ENCODE data around the gene SYT1.
A peak's percentile ranks its signal among the peaks of the same experiment; 100 is the strongest.
"Not testable (repeated sequence)": the region's sequence is repeated elsewhere in the genome, so short reads cannot be mapped to it uniquely, and the experiment has no call there.

The SYT1 gene

DNA sequence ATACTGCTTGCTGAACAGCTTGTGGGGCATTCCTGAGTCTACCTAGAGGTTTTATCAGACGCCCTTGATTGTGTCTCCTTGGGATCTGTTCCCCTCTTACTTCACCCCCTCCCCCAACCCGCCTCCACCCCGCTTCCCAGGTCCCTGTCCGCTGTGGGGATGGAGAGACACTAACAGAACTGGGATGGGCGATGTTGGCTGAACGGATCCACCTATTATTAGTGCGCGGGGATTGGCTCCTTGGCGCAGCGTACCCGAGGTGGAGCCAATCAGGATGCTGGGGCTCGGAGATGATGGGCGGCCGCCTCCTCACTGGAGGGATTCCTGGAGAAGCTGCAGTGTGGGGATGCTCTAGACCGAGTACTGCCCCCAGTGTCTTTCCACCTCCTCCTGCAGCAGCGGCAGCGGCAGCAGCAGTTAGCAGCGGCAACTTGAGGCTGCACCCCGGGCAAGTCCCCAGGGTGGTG is at the start of gene SYT1:
Gene SYT1, plus strand, starts transcription at position 372 of the 467 bp plus-strand sequence.
- peak; percentile 98 for DNase-seq

DNA sequence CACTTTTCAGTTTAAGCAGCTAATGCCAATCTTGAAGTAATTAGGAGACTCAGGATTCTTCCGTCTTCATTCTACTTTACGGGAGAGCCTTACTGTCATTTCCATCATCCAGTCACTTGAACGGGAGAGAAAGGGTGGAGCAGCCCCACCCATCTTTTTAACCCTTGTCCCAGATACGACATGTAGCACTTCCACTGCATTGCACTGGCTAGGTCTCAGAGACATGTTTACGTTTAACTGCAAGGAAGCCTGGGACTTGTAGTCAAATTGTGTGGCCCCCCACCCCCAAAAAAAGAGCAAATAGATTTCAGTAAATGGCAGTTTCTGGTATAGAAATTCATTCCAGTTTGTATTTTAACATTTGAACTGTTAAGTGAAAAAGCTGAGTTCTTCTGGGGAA is 46.1 kb upstream of the SYT1 start:
- DNase-seq, result no peak

DNA sequence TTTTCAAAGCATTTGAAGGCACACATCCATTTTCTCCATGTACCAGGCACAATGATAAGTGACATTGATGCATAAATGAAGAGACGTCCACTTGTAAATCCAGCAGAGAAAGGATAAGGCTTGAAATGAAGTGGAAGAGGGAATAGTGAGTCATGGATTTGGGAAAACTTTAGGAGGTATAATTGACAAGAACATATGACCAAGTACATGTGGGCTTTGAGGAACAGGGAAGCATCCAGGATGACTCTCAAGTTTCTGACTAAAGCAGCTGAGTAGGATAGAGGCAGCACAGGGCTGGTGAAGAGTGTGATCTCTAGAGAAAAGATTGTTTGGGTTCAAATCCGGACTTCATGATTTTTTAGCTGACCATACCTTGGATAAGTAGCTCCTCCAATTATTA is 43.6 kb upstream of the SYT1 start:
- no peak for DNase-seq

DNA sequence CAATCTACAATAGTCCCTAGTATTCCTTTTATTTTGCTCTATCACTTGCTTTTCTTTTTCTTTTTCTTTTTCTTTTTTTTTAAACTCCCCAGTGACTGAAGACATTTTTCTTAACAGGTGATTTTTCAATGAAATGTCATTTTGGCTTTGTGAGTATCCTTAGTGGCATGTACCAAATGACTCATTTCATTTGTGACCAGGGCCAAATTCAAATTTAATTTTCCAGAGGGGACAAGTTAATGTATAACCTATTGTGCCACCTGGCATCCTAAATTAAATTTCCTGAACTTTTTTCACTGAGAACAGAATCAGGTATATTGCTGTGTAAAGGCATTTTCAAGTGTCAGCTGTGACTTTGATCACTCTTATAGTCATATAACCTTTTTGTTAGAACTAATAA is 39.7 kb upstream of the SYT1 start:
- DNase-seq, result no peak

DNA sequence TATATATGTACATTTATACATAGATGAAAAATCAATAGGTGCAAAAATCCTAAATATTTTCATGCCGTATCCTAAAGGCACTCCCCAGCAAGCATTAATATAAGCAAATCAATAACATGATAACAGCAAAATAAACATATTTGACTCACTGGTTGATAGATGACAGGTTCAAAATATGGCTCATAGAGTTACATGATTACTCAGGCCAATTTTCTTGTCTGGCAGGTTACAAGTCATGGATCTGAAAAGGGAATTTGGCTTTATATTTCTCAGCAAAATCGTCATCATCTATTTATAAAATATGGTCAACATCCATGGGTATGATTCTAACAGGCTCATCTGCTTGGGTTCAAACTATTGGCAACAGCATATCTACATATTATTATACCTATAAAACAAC is 34.9 kb upstream of the SYT1 start:
- DNase-seq, result no peak

DNA sequence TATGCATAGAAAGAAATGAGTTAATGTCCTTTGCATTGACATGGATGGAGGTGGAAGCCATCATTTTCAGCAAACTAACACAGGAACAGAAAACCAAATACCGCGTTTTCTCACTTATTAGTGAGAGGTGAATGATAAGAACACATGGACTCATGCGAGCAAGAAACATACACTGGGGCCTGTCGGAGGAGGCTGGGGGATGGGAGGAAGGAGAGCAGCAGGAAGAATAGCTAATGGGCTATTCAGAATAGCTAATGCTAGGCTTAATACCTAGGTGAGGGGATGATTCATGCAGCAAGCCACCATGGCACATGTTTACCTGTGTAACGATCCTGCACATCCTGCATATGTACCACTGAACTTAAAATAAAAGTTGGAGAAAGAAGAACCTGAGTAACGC is 29.1 kb upstream of the SYT1 start:
- DNase-seq, result no peak

DNA sequence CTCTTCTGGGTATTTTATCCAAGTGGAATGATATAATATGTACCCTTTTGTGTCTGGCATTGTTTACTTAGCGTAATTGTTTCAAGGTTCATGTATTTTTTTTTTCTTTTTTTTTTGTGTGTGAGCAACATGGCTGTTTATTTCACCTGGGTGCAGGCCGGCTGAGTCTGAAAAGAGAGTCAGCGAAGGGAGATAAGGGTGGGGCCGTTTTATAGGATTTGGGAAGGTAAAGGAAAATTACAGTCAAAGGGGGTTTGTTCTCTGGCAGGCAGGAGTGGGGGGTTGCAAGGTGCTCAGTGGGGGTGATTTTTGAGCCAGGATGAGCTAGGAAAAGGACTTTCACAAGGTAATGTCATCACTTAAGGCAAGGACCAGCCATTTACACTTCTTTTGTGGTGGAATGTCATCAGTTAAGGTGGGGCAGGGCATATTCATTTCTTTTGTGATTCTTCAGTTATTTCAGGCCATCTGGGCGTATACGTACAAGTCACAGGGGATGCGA is 24.0 kb upstream of the SYT1 start:
- not testable (repeated sequence) for DNase-seq

DNA sequence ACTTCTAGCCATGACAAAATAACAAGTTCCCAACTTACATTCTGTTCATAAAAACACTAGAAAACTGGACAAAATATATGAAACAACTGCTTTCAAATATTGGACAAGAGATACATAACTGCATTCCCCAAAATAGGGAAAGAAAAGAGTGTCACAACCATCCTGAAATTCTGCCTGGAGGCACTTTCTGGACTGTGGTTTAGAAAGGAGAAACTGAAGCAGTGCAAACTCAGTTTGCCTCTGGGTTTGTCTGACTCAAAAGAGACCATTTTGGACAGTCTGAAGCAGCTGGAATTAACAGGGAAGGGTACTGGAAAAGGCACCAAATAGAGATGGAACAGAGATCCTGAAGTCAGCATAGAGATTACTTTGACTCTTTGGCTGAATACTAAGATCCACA is 11.3 kb upstream of the SYT1 start:
- no peak for DNase-seq

DNA sequence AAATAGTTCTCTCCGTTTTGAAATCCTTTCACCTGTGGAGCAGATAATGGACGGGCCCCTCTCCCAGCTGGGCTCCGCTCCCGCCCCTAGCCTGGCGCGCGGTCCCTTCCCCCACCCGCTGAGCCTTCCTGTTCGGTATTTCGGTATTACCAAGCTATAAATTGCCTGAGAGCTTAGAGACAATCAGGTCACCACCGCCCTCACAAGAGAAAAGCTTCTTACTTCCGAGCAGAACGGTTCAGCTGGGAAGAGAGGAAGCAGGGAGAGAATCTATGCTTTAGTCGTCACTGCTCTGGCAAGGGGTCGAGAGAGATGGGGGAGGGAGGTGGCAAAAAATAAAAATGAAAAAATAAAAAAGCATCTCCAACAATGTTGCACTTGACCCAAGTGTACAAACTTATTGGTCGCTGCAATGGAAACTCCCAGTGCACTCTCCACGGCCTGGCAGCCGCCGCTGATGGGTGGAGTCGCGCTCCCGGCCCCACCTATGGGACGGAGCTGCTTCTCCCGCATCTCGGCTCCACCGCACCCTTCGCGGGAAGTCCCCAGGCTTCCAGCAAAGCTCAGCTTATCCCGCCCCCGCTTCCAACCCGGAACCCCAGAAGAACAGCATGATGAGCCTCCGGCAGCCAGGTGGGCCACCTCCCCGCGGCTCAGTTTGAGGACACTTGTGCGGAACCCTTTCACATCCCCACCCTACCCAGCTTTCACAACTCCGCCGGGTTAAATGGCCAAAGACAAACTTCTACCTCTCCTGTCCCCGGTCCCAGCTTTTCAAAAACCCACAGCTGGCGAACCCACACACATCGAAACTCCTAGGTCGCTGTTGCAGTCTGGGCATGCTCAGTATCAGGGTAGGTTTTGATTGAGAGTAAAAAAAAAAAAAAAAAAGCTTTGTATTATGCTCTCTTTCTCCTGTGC is 832 bp upstream of the SYT1 start:
- DNase-seq, result peak; percentile 94

DNA sequence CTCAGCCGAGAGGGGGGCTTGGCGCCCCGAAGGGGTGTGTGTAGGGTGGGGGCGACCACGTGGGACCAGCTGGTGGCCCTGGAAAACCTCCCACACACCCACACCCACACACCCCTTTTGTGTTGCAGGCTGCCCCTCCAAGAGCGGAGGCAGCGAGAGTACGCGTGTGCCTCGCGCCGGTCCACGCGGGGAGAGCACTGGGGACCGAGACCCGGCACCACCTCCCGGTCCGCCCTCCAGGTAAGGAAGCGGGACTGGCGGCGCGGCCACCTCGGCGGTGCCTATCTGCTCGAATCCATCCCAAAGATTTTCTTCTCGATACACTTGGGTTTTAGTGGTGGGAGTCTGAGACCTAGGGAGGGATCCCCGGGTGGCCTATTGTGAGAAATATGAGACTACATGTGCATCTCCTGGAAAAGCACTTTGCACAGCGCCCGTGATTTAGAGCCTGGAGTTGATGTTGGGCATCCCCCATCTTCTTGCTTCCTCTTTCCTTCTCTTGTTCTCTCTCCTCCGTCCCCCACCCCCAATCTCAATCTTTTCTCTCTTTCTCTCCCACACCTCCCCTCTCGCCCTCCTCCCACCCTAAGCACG is 393 bp downstream of the SYT1 start:
- DNase-seq, result peak; percentile 82

DNA sequence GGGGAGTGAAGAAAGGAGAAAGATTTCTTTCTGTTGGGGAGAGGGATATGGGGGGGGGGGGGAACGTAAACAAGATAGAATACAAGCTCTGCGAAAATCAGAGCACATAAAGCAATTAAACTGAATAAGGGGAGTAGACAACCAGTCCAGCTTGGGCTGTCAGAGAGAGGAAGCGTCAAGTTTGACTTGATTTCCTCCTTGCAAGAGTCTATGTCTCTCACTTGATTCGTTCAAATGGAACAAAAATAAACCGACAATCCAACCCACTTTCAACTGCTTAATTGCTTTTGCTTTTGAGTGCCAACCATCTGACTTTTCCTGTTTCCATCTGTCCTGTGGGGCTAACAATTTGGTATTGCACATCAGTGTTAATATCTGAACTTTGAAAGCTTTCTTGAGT is 942 bp downstream of the SYT1 start:
- DNase-seq, result peak; percentile 39

DNA sequence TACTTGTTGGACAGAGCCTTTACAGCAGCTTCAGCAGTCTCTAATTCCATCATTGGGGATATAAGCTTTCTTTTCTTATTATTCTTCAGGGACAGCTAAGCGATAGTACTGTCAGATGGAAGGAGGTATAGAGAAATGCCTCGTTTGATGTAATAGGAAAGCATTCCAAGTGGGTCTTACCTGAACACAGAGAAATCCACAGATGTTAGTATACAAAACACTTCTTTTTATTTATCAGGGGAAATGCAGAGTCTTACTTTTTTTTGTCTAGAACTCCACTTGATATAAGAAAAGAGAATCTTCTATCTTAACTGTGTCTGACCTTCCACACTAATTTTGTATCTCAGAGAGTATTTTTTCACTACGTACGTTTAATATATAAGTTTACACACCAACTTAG is 1.9 kb downstream of the SYT1 start:
- DNase-seq, result no peak

DNA sequence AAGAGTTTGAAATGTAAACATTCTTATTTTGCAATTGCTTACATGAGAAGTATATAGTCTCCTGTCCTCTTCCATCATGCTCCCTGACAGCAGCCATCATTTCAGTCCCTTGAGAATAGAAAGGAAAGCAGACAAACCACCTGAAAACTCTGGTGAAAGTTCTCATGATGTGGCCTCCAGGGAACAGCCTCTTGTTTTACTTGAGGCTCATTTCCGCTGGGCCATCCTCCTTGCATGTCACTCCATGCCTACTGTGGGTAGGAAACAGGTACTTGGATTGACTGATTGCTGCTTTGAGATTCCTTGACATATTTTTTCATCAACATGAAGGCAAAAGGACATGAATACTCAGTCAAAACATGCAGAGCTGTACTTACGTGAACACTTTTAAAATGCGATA is 6.0 kb downstream of the SYT1 start:
- DNase-seq, result no peak

DNA sequence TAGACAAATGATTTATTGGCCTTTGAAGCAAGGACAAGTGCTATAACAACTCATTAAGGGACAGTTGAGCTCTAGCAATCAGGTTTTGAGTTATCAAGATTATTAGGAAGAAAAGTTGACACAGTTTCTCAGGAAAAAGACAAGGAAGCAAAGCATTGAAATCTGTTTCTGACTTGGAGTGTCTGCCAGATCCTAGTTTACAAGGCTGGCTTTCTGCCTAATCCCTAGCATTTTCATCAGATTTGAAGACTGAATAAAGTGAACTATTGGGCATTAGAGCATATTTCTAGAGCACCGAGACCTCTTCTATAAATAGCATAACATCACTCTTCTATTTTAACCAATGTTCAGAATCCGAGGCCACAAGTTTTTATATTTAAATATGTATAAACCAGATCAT is 7.0 kb downstream of the SYT1 start:
- DNase-seq, result no peak

DNA sequence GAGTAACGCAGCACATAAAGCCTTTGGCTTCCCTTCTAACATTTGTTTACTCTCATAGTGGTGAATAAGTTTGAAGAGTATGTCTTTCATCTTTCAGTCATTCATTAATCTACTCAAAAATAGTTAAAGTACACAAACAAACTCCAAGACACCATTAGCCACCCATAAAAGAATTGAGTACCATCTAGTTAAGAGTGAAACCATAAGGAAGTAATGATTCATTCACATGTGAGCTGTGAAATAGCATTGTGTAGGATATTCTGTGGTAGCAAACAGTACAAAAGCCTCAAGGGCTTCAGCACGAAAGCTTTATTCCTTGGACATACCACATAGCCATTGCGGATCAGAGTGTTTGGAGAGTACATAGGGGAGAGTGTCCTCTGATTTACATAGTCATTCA is 13.9 kb downstream of the SYT1 start:
- no peak for DNase-seq

DNA sequence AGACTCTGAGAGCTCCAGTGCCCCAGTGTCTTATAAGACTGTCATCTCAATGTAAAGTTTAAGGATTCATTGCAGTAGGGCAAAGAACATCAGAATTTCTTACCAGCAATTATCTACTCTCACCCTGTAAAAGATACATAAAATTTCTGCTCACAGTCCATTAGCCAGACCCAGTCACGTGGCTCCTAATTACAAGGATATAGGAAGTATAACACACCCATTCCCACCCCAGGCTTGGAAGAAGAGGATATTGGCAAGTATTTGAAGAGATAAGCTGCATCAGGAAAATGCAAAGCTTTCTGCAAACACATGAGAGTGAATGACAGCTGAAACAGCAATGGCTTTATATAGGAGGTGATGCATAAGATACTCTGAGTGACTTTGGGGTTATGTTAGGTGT is 14.3 kb downstream of the SYT1 start:
- DNase-seq, result no peak

DNA sequence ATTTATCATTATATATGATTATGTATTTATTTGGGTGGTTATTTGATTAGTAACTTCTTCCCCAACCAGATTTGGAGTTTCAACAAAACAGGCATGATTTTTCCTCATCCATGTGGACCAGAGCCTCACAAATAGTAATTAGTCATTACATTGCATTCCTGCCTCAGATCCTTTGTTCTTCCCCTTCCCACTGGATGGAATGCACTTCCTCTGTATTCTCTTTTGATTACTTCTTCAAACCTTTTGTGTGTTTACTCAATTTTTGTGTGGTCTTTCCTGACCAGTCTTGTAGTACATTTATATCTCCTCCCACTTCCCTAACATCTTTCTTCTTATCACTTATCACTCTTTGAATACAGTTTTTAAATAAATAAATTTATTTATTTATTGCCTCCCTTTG is 15.5 kb downstream of the SYT1 start:
- no peak for DNase-seq

DNA sequence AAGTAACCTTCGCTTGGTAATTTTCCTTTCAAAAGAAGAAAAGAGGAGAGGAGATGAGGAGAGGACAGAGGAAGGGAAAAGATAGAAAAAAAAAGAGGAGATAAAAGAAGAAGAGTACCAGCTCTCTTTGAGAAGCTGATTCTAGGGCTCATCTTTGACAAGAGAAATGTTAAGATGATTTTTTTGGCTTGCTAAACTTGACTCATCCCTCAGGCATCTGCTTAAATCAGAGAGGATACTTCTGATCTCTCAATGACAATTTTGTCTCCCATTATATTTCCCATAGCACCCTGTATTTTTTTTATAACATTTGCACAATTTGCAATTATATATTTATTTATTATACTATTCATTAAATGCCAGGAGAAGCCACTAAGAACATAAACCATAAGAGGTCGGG is 17.1 kb downstream of the SYT1 start:
- DNase-seq, result no peak

DNA sequence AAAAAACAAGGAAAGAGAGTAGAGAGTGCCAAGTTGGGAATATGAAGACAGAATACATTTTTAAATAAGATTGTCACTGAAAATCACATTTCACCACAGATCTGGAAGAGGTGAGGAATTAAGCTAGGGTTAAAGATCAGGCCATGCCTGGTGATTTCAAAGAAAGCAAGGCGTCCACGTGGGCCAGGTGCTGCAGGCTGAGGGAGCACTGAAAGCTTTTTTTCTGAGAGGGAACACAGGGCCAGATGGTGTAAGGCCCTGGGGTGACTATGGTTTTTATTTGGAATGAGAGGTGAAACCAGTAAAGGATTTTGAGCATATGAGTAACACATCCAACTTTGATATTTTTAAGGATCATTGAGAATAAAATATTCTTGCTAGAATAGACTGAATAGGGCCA is 20.9 kb downstream of the SYT1 start:
- peak; percentile 71 for DNase-seq

DNA sequence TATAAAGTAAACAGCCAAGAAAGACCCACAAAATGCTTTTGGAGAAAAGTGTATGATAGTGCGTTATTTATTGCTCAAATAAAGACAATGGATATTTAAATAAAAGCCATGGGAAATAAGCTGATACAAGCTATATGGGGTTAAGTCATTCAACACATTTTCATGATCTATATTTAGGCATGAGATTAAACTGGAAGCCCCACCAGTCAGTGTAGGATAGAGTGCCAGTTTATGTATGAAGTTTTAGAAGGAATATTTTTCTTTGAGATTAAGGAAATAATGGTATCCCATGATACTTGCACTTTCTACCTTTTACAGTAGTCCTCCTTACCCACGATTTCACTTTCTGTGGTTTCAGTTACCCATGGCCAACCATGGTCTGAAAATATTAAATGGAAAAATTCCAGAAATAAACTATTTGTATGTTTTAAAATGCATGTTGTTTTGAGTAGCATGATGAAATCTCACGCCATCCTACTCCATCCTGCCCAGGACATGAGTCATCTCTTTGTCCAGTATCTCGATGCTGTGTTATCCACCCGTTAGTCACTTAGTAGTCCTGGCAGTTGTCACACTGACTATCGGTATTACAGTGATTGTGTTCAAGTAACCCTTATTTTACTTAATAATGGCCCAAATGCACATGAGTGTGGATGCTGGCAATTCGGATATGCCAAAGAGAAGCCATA is 22.3 kb downstream of the SYT1 start:
- no peak for DNase-seq

DNA sequence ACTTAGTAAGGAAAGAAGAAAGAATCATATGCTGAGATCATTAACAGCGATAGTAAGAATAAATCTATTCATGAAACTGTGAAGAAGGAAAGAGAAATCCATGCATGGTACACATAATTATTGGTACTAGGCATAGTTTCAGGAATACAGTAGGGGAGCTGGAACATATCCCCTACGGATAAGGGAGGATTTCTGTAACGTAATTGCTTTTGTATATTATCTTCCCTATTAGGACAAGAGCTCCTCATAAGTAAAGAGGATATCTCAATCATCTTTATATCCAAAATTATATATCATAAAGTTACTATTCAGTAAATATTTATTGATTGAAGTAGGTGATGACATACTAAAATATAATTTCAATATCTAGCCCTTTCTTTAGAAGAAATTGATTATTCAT is 22.9 kb downstream of the SYT1 start:
- DNase-seq, result no peak

DNA sequence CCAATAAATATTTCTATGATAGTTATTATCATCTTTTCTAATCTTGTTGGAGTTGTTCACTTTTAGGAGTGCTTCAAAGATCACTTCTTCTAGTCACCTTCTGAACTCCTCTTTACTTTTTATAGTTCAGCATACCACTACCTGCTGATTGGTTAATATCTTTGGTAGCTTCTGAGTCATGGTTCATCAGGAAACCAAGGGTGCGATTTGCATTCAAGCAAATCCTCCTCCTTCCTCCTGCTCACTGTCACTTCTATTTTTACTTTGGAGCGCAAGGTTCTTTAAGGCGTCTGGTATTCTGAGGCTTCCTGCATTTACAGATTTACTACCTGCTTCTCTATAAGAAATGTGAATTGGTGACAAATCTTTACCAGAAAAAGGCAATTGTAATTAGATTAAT is 24.0 kb downstream of the SYT1 start:
- no peak for DNase-seq

DNA sequence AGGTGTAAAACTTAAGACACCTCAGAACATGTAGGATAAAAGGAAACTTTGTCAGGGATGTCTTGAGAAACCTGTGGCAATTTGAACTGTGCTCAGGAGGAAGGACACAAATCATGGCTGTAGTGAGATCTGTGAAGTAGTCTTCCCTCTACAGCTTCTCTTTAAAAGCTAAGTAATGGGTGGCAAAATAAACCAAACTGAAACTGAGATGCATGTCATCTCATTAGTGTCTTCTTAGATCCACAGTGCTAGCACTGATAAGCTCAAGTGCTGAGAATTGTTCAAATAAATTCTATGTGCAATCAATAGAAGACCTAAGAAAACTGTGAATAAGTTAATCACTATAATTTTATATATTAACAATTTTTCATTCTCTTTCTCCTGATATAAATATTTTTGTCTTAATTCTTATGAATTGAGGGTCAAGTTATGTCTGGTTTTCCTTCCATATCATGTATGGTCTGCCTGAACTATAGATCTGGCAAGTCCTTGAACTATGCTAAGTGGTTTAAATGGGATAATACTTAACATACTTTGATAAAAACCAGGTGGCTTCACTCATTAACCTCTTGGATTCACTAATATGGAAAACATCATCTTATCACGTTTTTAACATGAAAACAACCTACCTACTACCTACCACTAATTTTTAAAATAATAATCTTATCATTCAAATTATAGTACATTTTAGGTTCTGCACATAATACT is 27.2 kb downstream of the SYT1 start:
- no peak for DNase-seq

All from NCI-H146 (cell line).